ENCODE results near the gene CDC42EP5.

Gene CDC42EP5

GRCh38 chr19:54429176-54429495, 44.0 kb downstream of the CDC42EP5 start:
- TF ChIP-seq FOXP2 (optimal IDR thresholded peaks at IDR 0.05; ENCODE audit: borderline replicate concordance, extremely low read depth, extremely low read length, insufficient read depth) = no peak
- TF ChIP-seq REST (IDR thresholded peaks at IDR 0.05; ENCODE audit: insufficient read depth in 1 of 2, low read depth in 2 of 2, low read length in 2 of 2) = no peak
- TF ChIP-seq SIN3A (IDR thresholded peaks at IDR 0.05; ENCODE audit: borderline replicate concordance, insufficient read depth, low read length) = no peak
- no peak for TF ChIP-seq TAF1 (IDR thresholded peaks at IDR 0.05; ENCODE audit: borderline replicate concordance, insufficient read depth, low read length)
- no peak for TF ChIP-seq POLR2AphosphoS5 (IDR thresholded peaks at IDR 0.05; ENCODE audit: low read depth, low read length)

- TF ChIP-seq FOXP2 (optimal IDR thresholded peaks at IDR 0.05; ENCODE audit: borderline replicate concordance, extremely low read depth, extremely low read length, insufficient read depth) (no peak), POLR2AphosphoS5 (IDR thresholded peaks at IDR 0.05; ENCODE audit: low read depth, low read length) (no peak), REST (IDR thresholded peaks at IDR 0.05; ENCODE audit: insufficient read depth in 1 of 2, low read depth in 2 of 2, low read length in 2 of 2) (no peak), SIN3A (IDR thresholded peaks at IDR 0.05; ENCODE audit: borderline replicate concordance, insufficient read depth, low read length) (no peak), TAF1 (IDR thresholded peaks at IDR 0.05; ENCODE audit: borderline replicate concordance, insufficient read depth, low read length) (no peak)
These were observed 44.5 kb downstream of the CDC42EP5 start for GRCh38 chr19:54428323-54429175.

- TF ChIP-seq POLR2AphosphoS5 (IDR thresholded peaks at IDR 0.05; ENCODE audit: low read depth, low read length) (no peak), REST (IDR thresholded peaks at IDR 0.05; ENCODE audit: insufficient read depth in 1 of 2, low read depth in 2 of 2, low read length in 2 of 2) (no peak), SIN3A (IDR thresholded peaks at IDR 0.05; ENCODE audit: borderline replicate concordance, insufficient read depth, low read length) (no peak)
These were observed 45.5 kb downstream of the CDC42EP5 start for GRCh38 chr19:54427586-54427985.

GRCh38 chr19:54426291-54426931, 46.7 kb downstream of the CDC42EP5 start:
- TF ChIP-seq TAF1 (IDR thresholded peaks at IDR 0.05; ENCODE audit: borderline replicate concordance, insufficient read depth, low read length) (no peak), POLR2AphosphoS5 (IDR thresholded peaks at IDR 0.05; ENCODE audit: low read depth, low read length) (no peak), REST (IDR thresholded peaks at IDR 0.05; ENCODE audit: insufficient read depth in 1 of 2, low read depth in 2 of 2, low read length in 2 of 2) (no peak), FOXP2 (optimal IDR thresholded peaks at IDR 0.05; ENCODE audit: borderline replicate concordance, extremely low read depth, extremely low read length, insufficient read depth) (no peak), SIN3A (IDR thresholded peaks at IDR 0.05; ENCODE audit: borderline replicate concordance, insufficient read depth, low read length) (no peak)
